ENCODE results near the gene BCDIN3D. TPM values are rescaled to one million over a fixed set of nuclear protein-coding genes. Genes with fewer than 3 reads are reported as not detected.

The BCDIN3D gene
- total RNA-seq, 1 donor from 2014 or later, result 3.8 TPM

DNA sequence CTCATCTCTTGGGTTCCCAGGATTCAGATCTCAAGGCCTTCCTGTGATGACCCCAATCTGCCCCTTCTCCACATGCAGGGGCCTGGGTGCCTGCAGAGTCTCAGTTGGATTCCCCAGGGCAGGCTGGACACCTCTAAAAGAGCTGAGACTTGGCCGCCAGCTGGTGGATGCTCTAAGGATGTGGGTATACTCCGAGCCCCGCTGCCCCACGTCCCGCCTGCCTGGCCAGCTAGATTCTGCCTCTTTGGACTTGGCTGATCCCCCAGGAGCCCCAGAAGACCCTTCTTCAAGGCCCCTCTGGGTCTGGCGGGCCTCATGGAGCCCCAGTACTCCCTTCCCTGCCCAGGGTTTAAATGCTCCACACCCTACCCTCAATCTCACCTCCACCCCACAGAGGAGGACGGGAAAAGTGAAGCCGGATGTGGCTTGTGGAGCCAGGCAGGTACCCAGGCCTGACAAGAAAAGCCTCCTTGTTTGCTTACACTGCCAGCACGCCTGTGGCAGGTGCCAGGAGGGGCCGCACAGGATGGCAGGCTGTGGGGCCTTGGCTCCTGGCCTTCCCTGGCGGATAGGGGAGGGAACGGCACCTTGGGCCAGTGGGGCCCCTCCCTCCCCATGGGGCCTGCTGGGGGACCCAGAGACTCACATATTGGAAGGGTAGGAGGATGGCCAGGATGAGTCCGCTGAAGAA is 45.7 kb upstream of the BCDIN3D start:
- H3K27me3 ChIP-seq, result no peaks in the 10 kb centered on the region
- TF ChIP-seq EZH2phosphoT487 (IDR thresholded peaks at IDR 0.05) (no peak), EZH2 (IDR thresholded peaks at IDR 0.05) (no peak)
- TF ChIP-seq, protein P1, sequence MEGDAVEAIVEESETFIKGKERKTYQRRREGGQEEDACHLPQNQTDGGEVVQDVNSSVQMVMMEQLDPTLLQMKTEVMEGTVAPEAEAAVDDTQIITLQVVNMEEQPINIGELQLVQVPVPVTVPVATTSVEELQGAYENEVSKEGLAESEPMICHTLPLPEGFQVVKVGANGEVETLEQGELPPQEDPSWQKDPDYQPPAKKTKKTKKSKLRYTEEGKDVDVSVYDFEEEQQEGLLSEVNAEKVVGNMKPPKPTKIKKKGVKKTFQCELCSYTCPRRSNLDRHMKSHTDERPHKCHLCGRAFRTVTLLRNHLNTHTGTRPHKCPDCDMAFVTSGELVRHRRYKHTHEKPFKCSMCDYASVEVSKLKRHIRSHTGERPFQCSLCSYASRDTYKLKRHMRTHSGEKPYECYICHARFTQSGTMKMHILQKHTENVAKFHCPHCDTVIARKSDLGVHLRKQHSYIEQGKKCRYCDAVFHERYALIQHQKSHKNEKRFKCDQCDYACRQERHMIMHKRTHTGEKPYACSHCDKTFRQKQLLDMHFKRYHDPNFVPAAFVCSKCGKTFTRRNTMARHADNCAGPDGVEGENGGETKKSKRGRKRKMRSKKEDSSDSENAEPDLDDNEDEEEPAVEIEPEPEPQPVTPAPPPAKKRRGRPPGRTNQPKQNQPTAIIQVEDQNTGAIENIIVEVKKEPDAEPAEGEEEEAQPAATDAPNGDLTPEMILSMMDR (IDR thresholded peaks at IDR 0.05), result no peak
- no peak overlapping the region for H3K4me3 Mint-ChIP-seq
- peaks cover 31% of the 10 kb centered on the region for H3K4me1 Mint-ChIP-seq
- no peaks in the 10 kb centered on the region for H3K9me3 ChIP-seq (ENCODE audit: low read depth)
- H3K27ac Mint-ChIP-seq, result no peak overlapping the region
- no peak overlapping the region for H3K4me3 ChIP-seq
- H2AFZ ChIP-seq (replicated peaks), result no peak overlapping the region
- H3K79me2 ChIP-seq (ENCODE audit: low read depth), result no peaks in the 10 kb centered on the region
- H3K27me3 Mint-ChIP-seq (ENCODE audit: insufficient read depth, low read depth), result peaks cover 17% of the 10 kb centered on the region
- no peak overlapping the region for H3K9ac ChIP-seq
- no peaks in the 10 kb centered on the region for H3K9me3 Mint-ChIP-seq
- no peaks in the 10 kb centered on the region for H4K20me1 ChIP-seq (ENCODE audit: low read depth)
- H3K36me3 ChIP-seq, result no peaks in the 10 kb centered on the region
- peaks cover 6% of the 10 kb centered on the region for H3F3A ChIP-seq (ENCODE audit: low read depth)
- DNase-seq (ENCODE audit: low spot score), result no peak
- H3K36me3 Mint-ChIP-seq, result no peaks in the 10 kb centered on the region
- H3K4me1 ChIP-seq, result peaks cover 29% of the 10 kb centered on the region
- H3K4me2 ChIP-seq, result no peak overlapping the region
- no peak overlapping the region for H3K27ac ChIP-seq

GRCh38 chr12:49887536-49888401 is 44.9 kb upstream of the BCDIN3D start:
- peaks cover 13% of the 10 kb centered on the region for H3K27me3 Mint-ChIP-seq (ENCODE audit: insufficient read depth, low read depth)

GRCh38 chr12:49887091-49887490 is 44.2 kb upstream of the BCDIN3D start:
- no peak for TF ChIP-seq EZH2 (IDR thresholded peaks at IDR 0.05)
- TF ChIP-seq EZH2phosphoT487 (IDR thresholded peaks at IDR 0.05), result no peak
- TF ChIP-seq, protein P1 (IDR thresholded peaks at IDR 0.05), result no peak

More at GRCh38 chr12:49887536-49888401, 44.9 kb upstream of the BCDIN3D start:
- Histone ChIP-seq H2AFZ (replicated peaks) (no peak overlapping the region), H3K9me3 (ENCODE audit: low read depth) (no peaks in the 10 kb centered on the region), H3F3A (ENCODE audit: low read depth) (peaks cover 15% of the 10 kb centered on the region), H3K9ac (no peak overlapping the region), H4K20me1 (ENCODE audit: low read depth) (no peaks in the 10 kb centered on the region), H3K27me3 (no peaks in the 10 kb centered on the region), H3K79me2 (ENCODE audit: low read depth) (no peaks in the 10 kb centered on the region), H3K36me3 (no peaks in the 10 kb centered on the region), H3K4me3 (no peak overlapping the region), H3K4me1 (peaks cover 37% of the 10 kb centered on the region), H3K4me2 (peak overlapping the region; percentile 31), H3K27ac (no peak overlapping the region)
- Mint-ChIP-seq H3K4me3 (no peak overlapping the region), H3K4me1 (peaks cover 38% of the 10 kb centered on the region), H3K27ac (peak overlapping the region; percentile 89), H3K9me3 (no peaks in the 10 kb centered on the region), H3K36me3 (no peaks in the 10 kb centered on the region)
- DNase-seq (ENCODE audit: low spot score), result no peak
- TF ChIP-seq EZH2phosphoT487 (IDR thresholded peaks at IDR 0.05), result no peak
- no peak for TF ChIP-seq EZH2 (IDR thresholded peaks at IDR 0.05)
- TF ChIP-seq, protein P1 (IDR thresholded peaks at IDR 0.05), result no peak

More at GRCh38 chr12:49887091-49887490, 44.2 kb upstream of the BCDIN3D start:
- Histone ChIP-seq H2AFZ (replicated peaks) (no peak overlapping the region), H3K9me3 (ENCODE audit: low read depth) (no peaks in the 10 kb centered on the region), H3K4me2 (no peak overlapping the region), H3K36me3 (no peaks in the 10 kb centered on the region), H3F3A (ENCODE audit: low read depth) (peaks cover 22% of the 10 kb centered on the region), H3K79me2 (ENCODE audit: low read depth) (no peaks in the 10 kb centered on the region), H3K27ac (no peak overlapping the region), H4K20me1 (ENCODE audit: low read depth) (no peaks in the 10 kb centered on the region), H3K4me1 (peaks cover 44% of the 10 kb centered on the region), H3K27me3 (no peaks in the 10 kb centered on the region), H3K9ac (no peak overlapping the region), H3K4me3 (no peak overlapping the region)
- no peaks in the 10 kb centered on the region for H3K36me3 Mint-ChIP-seq
- peak overlapping the region; percentile 89 for H3K27ac Mint-ChIP-seq
- H3K4me1 Mint-ChIP-seq, result peaks cover 42% of the 10 kb centered on the region
- peaks cover 11% of the 10 kb centered on the region for H3K27me3 Mint-ChIP-seq (ENCODE audit: insufficient read depth, low read depth)
- H3K9me3 Mint-ChIP-seq, result no peaks in the 10 kb centered on the region
- no peak for DNase-seq (ENCODE audit: low spot score)
- no peak overlapping the region for H3K4me3 Mint-ChIP-seq
